H1 (cell line): ENCODE measurements around the gene AATK.

Experiments
- CBX5 ChIP-seq: fragments of 300-800, 300-1000 bp; sonication (generic); IDR thresholded peaks from 2 replicates; pipeline ENCODE4 v1.7.1; 2016; ENCODE audit warnings: antibody characterized with exemption, low read length, low read depth
- CHD2 ChIP-seq: IDR thresholded peaks from 2 replicates; pipeline ENCODE4 v1.6.1; 2012; ENCODE audit warnings: low read length, improper control_type of control experiment
- CTCF ChIP-seq, 3 experiments: IDR thresholded peaks; 1 replicate in 2 of 3; 2 replicates in 1 of 3; pipeline versions ENCODE4 v1.5.1 to v1.6.1; 2011; ENCODE audit warnings: low read length in 3 of 3, mild to moderate bottlenecking in 3 of 3, inconsistent platforms in 2 of 3, low read depth in 1 of 3, moderate library complexity in 1 of 3; ENCODE audit not compliant: insufficient read depth in 1 of 3; ENCODE audit errors: control extremely low read depth in 1 of 3
- EZH2 ChIP-seq: fragments of 200-600 bp; sonication (generic); IDR thresholded peaks from 2 replicates; pipeline ENCODE4 v1.7.1; 2012; ENCODE audit warnings: low read depth, mild to moderate bottlenecking, moderate library complexity, low read length, inconsistent platforms; ENCODE audit not compliant: severe bottlenecking
- FOSL1 ChIP-seq: IDR thresholded peaks from 2 replicates; pipeline ENCODE4 v1.6.1; 2011; ENCODE audit warnings: mild to moderate bottlenecking, low read depth, low read length, moderate library complexity; ENCODE audit not compliant: insufficient read depth
- POLR2A ChIP-seq, 2 experiments: IDR thresholded peaks; 1 replicate in 1 of 2; 2 replicates in 1 of 2; pipeline ENCODE4 v1.6.1; 2011; ENCODE audit warnings: low read depth in 2 of 2, low read length in 2 of 2, mild to moderate bottlenecking in 2 of 2; ENCODE audit errors: control extremely low read depth in 1 of 2
- RAD21 ChIP-seq, 2 experiments: IDR thresholded peaks in 1 of 2; conservative IDR thresholded peaks in 1 of 2; 2 replicates each; pipeline ENCODE4 v1.6.1; 2011; ENCODE audit warnings: low read depth in 2 of 2, low read length in 2 of 2, improper control_type of control experiment in 1 of 2, inconsistent platforms in 1 of 2, mild to moderate bottlenecking in 1 of 2, moderate library complexity in 1 of 2
- SP1 ChIP-seq: IDR thresholded peaks from 2 replicates; pipeline ENCODE4 v1.6.1; 2011; ENCODE audit warnings: low read depth, low read length
- SP2 ChIP-seq: IDR thresholded peaks from 2 replicates; pipeline ENCODE4 v1.6.1; 2012; ENCODE audit warnings: mild to moderate bottlenecking, low read length, inconsistent platforms
- SRF ChIP-seq: IDR thresholded peaks from 2 replicates; pipeline ENCODE4 v1.6.1; 2011; ENCODE audit warnings: mild to moderate bottlenecking, low read depth, low read length, moderate library complexity
- TAF7 ChIP-seq: optimal IDR thresholded peaks from 2 replicates; pipeline ENCODE3; 2011; ENCODE audit warnings: low read depth, mild to moderate bottlenecking, inconsistent platforms, low read length, moderate library complexity, borderline replicate concordance
- TF ChIP-seq, protein P1 (sequence below): fragments of 300-600 bp; sonication (generic); IDR thresholded peaks from 2 replicates; pipeline ENCODE4 v1.7.1; 2012; ENCODE audit warnings: low read length, moderate library complexity, mild to moderate bottlenecking, inconsistent platforms; ENCODE audit not compliant: insufficient replicate concordance

- TF ChIP-seq TAF7, result no peak
- TF ChIP-seq CTCF (IDR thresholded peaks at IDR 0.05; ENCODE audit: control extremely low read depth in 1 of 3, insufficient read depth in 1 of 3, low read depth in 1 of 3, low read length in 3 of 3), result no peak
- TF ChIP-seq SP2, result no peak
- no peak for TF ChIP-seq POLR2A (IDR thresholded peaks at IDR 0.05; ENCODE audit: control extremely low read depth in 1 of 2, low read depth in 2 of 2, low read length in 2 of 2)
- no peak for TF ChIP-seq EZH2
- no peak for TF ChIP-seq SRF
- no peak for TF ChIP-seq FOSL1
- no peak for TF ChIP-seq SP1
- TF ChIP-seq RAD21 (IDR thresholded peaks at IDR 0.05 in 1 of 2, conservative IDR thresholded peaks at IDR 0.05 in 1 of 2; ENCODE audit: low read depth in 2 of 2, low read length in 2 of 2), result no peak
- no peak for TF ChIP-seq CBX5
- no peak for TF ChIP-seq CHD2
- TF ChIP-seq, protein P1, sequence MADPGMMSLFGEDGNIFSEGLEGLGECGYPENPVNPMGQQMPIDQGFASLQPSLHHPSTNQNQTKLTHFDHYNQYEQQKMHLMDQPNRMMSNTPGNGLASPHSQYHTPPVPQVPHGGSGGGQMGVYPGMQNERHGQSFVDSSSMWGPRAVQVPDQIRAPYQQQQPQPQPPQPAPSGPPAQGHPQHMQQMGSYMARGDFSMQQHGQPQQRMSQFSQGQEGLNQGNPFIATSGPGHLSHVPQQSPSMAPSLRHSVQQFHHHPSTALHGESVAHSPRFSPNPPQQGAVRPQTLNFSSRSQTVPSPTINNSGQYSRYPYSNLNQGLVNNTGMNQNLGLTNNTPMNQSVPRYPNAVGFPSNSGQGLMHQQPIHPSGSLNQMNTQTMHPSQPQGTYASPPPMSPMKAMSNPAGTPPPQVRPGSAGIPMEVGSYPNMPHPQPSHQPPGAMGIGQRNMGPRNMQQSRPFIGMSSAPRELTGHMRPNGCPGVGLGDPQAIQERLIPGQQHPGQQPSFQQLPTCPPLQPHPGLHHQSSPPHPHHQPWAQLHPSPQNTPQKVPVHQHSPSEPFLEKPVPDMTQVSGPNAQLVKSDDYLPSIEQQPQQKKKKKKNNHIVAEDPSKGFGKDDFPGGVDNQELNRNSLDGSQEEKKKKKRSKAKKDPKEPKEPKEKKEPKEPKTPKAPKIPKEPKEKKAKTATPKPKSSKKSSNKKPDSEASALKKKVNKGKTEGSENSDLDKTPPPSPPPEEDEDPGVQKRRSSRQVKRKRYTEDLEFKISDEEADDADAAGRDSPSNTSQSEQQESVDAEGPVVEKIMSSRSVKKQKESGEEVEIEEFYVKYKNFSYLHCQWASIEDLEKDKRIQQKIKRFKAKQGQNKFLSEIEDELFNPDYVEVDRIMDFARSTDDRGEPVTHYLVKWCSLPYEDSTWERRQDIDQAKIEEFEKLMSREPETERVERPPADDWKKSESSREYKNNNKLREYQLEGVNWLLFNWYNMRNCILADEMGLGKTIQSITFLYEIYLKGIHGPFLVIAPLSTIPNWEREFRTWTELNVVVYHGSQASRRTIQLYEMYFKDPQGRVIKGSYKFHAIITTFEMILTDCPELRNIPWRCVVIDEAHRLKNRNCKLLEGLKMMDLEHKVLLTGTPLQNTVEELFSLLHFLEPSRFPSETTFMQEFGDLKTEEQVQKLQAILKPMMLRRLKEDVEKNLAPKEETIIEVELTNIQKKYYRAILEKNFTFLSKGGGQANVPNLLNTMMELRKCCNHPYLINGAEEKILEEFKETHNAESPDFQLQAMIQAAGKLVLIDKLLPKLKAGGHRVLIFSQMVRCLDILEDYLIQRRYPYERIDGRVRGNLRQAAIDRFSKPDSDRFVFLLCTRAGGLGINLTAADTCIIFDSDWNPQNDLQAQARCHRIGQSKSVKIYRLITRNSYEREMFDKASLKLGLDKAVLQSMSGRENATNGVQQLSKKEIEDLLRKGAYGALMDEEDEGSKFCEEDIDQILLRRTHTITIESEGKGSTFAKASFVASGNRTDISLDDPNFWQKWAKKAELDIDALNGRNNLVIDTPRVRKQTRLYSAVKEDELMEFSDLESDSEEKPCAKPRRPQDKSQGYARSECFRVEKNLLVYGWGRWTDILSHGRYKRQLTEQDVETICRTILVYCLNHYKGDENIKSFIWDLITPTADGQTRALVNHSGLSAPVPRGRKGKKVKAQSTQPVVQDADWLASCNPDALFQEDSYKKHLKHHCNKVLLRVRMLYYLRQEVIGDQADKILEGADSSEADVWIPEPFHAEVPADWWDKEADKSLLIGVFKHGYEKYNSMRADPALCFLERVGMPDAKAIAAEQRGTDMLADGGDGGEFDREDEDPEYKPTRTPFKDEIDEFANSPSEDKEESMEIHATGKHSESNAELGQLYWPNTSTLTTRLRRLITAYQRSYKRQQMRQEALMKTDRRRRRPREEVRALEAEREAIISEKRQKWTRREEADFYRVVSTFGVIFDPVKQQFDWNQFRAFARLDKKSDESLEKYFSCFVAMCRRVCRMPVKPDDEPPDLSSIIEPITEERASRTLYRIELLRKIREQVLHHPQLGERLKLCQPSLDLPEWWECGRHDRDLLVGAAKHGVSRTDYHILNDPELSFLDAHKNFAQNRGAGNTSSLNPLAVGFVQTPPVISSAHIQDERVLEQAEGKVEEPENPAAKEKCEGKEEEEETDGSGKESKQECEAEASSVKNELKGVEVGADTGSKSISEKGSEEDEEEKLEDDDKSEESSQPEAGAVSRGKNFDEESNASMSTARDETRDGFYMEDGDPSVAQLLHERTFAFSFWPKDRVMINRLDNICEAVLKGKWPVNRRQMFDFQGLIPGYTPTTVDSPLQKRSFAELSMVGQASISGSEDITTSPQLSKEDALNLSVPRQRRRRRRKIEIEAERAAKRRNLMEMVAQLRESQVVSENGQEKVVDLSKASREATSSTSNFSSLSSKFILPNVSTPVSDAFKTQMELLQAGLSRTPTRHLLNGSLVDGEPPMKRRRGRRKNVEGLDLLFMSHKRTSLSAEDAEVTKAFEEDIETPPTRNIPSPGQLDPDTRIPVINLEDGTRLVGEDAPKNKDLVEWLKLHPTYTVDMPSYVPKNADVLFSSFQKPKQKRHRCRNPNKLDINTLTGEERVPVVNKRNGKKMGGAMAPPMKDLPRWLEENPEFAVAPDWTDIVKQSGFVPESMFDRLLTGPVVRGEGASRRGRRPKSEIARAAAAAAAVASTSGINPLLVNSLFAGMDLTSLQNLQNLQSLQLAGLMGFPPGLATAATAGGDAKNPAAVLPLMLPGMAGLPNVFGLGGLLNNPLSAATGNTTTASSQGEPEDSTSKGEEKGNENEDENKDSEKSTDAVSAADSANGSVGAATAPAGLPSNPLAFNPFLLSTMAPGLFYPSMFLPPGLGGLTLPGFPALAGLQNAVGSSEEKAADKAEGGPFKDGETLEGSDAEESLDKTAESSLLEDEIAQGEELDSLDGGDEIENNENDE, result no peak
Measured at GRCh38 chr17:81068411-81069134, 97.4 kb downstream of the AATK start.
